ENCODE measurements around the gene APC2.

Gene APC2

DNA sequence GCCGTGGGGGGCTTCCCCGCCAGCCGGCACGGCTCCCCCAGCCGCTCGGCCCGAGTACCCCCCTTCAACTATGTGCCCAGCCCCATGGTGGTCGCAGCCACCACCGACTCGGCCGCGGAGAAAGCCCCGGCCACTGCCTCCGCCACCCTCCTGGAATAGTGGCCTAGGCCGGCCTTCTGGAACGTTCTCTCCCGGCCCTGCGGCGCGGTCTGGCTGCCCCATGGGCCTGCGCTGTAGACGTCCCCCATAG lies 20.1 kb downstream of the APC2 start:
- H3K4me3 ChIP-seq (ENCODE audit: low read length): peak overlapping the region; percentile 44
- no peak for DNase-seq (ENCODE audit: low read depth)
- TF ChIP-seq, protein P1, sequence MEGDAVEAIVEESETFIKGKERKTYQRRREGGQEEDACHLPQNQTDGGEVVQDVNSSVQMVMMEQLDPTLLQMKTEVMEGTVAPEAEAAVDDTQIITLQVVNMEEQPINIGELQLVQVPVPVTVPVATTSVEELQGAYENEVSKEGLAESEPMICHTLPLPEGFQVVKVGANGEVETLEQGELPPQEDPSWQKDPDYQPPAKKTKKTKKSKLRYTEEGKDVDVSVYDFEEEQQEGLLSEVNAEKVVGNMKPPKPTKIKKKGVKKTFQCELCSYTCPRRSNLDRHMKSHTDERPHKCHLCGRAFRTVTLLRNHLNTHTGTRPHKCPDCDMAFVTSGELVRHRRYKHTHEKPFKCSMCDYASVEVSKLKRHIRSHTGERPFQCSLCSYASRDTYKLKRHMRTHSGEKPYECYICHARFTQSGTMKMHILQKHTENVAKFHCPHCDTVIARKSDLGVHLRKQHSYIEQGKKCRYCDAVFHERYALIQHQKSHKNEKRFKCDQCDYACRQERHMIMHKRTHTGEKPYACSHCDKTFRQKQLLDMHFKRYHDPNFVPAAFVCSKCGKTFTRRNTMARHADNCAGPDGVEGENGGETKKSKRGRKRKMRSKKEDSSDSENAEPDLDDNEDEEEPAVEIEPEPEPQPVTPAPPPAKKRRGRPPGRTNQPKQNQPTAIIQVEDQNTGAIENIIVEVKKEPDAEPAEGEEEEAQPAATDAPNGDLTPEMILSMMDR (conservative IDR thresholded peaks at IDR 0.05; ENCODE audit: low read length): no peak

DNA sequence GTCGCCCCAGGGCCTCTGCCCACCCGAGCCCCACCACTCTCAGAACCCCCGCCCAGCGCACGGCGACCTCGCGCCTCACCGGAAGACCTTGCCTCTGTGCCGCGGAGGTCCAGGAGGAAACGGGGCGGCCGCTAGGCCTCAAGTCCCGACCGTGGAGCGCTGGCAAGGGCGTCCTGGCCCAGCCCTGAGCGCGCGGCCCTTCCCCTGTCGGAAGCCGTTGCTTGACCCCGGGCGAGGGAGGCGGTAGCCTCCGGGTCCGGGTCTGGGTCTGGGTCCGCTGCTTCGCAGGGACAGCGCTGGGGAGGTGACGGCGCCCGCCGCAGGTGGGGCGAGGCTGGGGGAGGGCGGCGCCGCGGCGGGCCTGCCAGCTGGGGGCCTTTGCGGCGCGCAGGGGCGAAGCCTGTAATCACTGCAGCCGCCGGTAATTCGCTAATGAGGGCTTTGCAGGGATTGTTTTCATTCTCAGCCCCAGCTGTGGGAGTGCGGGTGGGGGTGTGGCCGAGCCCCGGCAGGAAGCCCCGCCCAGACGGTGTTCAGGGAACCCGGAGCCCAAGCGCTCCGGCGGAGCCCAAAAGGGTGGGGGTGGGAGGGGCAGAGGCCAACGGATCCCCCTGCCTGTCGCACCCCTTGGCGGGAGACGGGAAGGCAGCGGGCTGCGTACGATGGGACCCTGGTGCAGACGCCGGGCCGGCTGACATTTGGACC lies 20.5 kb downstream of the APC2 start:
- peak; percentile 26 for DNase-seq (ENCODE audit: low read depth)
- TF ChIP-seq, protein P1 (conservative IDR thresholded peaks at IDR 0.05; ENCODE audit: low read length): no peak
- H3K4me3 ChIP-seq (ENCODE audit: low read length): peak overlapping the region; percentile 44

DNA sequence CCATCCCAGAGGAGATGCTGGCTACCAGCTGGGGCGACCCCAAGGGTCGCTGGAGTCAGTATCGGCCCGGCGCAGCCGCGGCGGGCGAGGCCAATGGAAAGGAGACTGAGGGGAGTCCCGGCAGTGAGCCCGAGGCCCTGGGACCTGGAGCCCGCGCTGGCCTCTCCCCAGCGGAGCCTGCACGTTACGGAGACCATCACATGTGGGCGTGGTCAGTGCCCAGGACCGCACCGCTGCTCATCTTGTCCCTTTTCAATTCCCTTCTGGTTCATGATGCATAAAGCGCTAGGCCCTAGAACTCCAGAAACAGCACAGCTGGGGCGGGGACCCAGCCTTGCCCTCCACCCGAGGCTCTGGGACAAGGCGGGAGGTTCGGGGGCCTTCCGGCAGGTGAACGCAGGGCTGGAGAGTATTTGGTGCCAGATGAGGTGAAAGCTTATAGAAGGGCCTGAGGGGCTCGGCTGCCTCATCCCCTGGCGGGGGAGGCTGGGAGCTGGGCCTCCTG lies 21.1 kb downstream of the APC2 start:
- TF ChIP-seq, protein P1 (conservative IDR thresholded peaks at IDR 0.05; ENCODE audit: low read length): no peak
- DNase-seq (ENCODE audit: low read depth): no peak
- peak overlapping the region; percentile 44 for H3K4me3 ChIP-seq (ENCODE audit: low read length)

- TF ChIP-seq, protein P1 (conservative IDR thresholded peaks at IDR 0.05; ENCODE audit: low read length): peak; percentile 25
- no peak overlapping the region for H3K4me3 ChIP-seq (ENCODE audit: low read length)
- DNase-seq (ENCODE audit: low read depth): no peak
These were observed 21.7 kb downstream of the APC2 start for GRCh38 chr19:1471515-1472160.

- H3K4me3 ChIP-seq (ENCODE audit: low read length): no peak overlapping the region
- TF ChIP-seq, protein P1 (conservative IDR thresholded peaks at IDR 0.05; ENCODE audit: low read length): no peak
- DNase-seq (ENCODE audit: low read depth): no peak
These were observed 22.5 kb downstream of the APC2 start for GRCh38 chr19:1472231-1473084.

- DNase-seq (ENCODE audit: low read depth): no peak
These were observed 23.3 kb downstream of the APC2 start for GRCh38 chr19:1473085-1473851.

More at GRCh38 chr19:1473085-1473851, 23.3 kb downstream of the APC2 start:
- H3K4me3 ChIP-seq (ENCODE audit: low read length): no peak overlapping the region
- TF ChIP-seq, protein P1 (conservative IDR thresholded peaks at IDR 0.05; ENCODE audit: low read length): no peak

Measured in AG10803 (cell line).